GM12865 (cell line): ENCODE measurements around the gene MRPS10.

ENCODE experiments used
- DNase-seq: peaks from one replicate; pipeline ENCODE4 v3.0.0; 2010; ENCODE audit warnings: low read depth
- H3K4me3 ChIP-seq: 2 replicates; pipeline ENCODE4 v1.5.1; 2011; ENCODE audit warnings: mild to moderate bottlenecking, low read depth, low read length, control low read depth
- CTCF ChIP-seq: IDR thresholded peaks from 2 replicates; pipeline ENCODE4 v1.5.1; 2011; ENCODE audit warnings: low read length, control low read depth, low read depth, inconsistent platforms; ENCODE audit not compliant: insufficient read depth; ENCODE audit errors: missing control alignments

Gene MRPS10

GRCh38 chr6:42217519-42218367 lies at the start of gene MRPS10:
Gene MRPS10, minus strand, starts transcription at chr6:42217861. Its CDS starts 12 bp downstream, at chr6:42217849.
- no peak for TF ChIP-seq CTCF
- peak within 1 kb of the TSS; percentile 72 for H3K4me3 ChIP-seq
- peak; percentile 97 for DNase-seq

GRCh38 chr6:42266538-42266937 lies 48.9 kb upstream of the MRPS10 start:
- no peak for DNase-seq
- no peak overlapping the region for H3K4me3 ChIP-seq
- TF ChIP-seq CTCF = no peak

GRCh38 chr6:42264852-42265390 lies 47.3 kb upstream of the MRPS10 start:
- DNase-seq = no peak
- H3K4me3 ChIP-seq = no peak overlapping the region
- no peak for TF ChIP-seq CTCF

- no peak overlapping the region for H3K4me3 ChIP-seq
- no peak for DNase-seq
- TF ChIP-seq CTCF = no peak
Observed at GRCh38 chr6:42264162-42264851, 46.6 kb upstream of the MRPS10 start.

GRCh38 chr6:42263165-42263728 lies 45.6 kb upstream of the MRPS10 start:
- TF ChIP-seq CTCF = no peak
- no peak overlapping the region for H3K4me3 ChIP-seq
- no peak for DNase-seq

GRCh38 chr6:42260972-42261371 lies 43.3 kb upstream of the MRPS10 start:
- DNase-seq = peak; percentile 33
- peak; percentile 47 for TF ChIP-seq CTCF
- H3K4me3 ChIP-seq = no peak overlapping the region
